HCT116 (cell line): ENCODE measurements around the gene PRPF19. TPM values are rescaled to one million over a fixed set of nuclear protein-coding genes. Genes with fewer than 3 reads are reported as not detected.

ENCODE experiments used
- ATAC-seq: fragments of 200-7000 bp; cut with Tn5 transposase; 2 replicates; pipeline ENCODE4 v1.9.1; 2020; ENCODE audit warnings: mild to moderate bottlenecking, moderate library complexity
- BruUV-seq: library from RNA; stranded (reverse); fragments of 400-500 nt; replicated peaks from 2 replicates; lab custom pipeline; 2021; lab: Mats Ljungman, UMichigan
- CTCF ChIA-PET: fragments of 300-600 bp; sonication (Branson Sonifier 250); formaldehyde crosslinking; loops from one replicate; lab custom pipeline; 2021; ENCODE audit warnings: antibody characterized with exemption; lab: Charles Lee
- POLR2A ChIA-PET: fragments of 300-600, 350-600 bp; sonication (Branson Sonifier 250); formaldehyde crosslinking; loops from one replicate; lab custom pipeline; 2021; ENCODE audit warnings: antibody characterized with exemption; lab: Charles Lee
- RAD21 ChIA-PET, 2 experiments: fragments of 300-600 bp; sonication (Branson Sonifier 250); formaldehyde crosslinking; loops; one replicate each; lab custom pipeline; 2023; ENCODE audit warnings: low total read pairs in 2 of 2; ENCODE audit not compliant: uncharacterized antibody in 2 of 2, unreplicated experiment in 2 of 2, low non-redundant PET in 1 of 2; lab: Charles Lee
- DNase-seq: peaks from one replicate; pipeline ENCODE4 v3.0.0-alpha.2; 2010; ENCODE audit warnings: low read depth, low spot score
- H2AFZ ChIP-seq: fragments of 200-600 bp; shearing (Covaris generic), sonication (generic); 2 replicates; pipeline ENCODE4 v1.6.1; 2017; ENCODE audit warnings: low read depth, mixed run types, mixed read lengths, antibody characterized with exemption, low read length; ENCODE audit not compliant: poor library complexity, severe bottlenecking
- H3K27ac ChIP-seq: 2 replicates; pipeline ENCODE4 v1.5.1; 2012; ENCODE audit warnings: low read depth, low read length
- H3K27me3 ChIP-seq: fragments of 200-600 bp; sonication (generic); 2 replicates; pipeline ENCODE4 v1.6.1; 2016; ENCODE audit warnings: mixed run types, low read length, mixed read lengths; ENCODE audit not compliant: insufficient read depth
- H3K36me3 ChIP-seq, 2 experiments: fragments of 200-500 bp in 1 of 2; fragments of 200-600 bp in 1 of 2; sonication (Bioruptor generic) in 1 of 2; sonication (generic) in 1 of 2; 2 replicates each; pipeline versions ENCODE4 v1.5.1 to v1.6.1; 2014 to 2016; ENCODE audit warnings: low read length in 2 of 2, inconsistent platforms in 1 of 2, mixed read lengths in 1 of 2, mixed run types in 1 of 2; ENCODE audit not compliant: insufficient read depth in 2 of 2, control insufficient read depth in 1 of 2
- H3K4me1 ChIP-seq, 2 experiments: fragments of 200-600 bp in 1 of 2; sonication (generic) in 1 of 2; 2 replicates each; pipeline versions ENCODE4 v1.5.1 to v1.6.1; 2012 to 2017; ENCODE audit warnings: low read length in 2 of 2, inconsistent platforms in 1 of 2, mild to moderate bottlenecking in 1 of 2, mixed read lengths in 1 of 2, mixed run types in 1 of 2, moderate library complexity in 1 of 2; ENCODE audit not compliant: insufficient read depth in 2 of 2, control insufficient read depth in 1 of 2
- H3K4me2 ChIP-seq: fragments of 200-600 bp; sonication (generic); 2 replicates; pipeline ENCODE4 v1.6.1; 2017; ENCODE audit warnings: mixed run types, low read length, mixed read lengths
- H3K4me3 ChIP-seq, 2 experiments: fragments of 200-600 bp in 1 of 2; sonication (generic) in 1 of 2; replicated peaks in 1 of 2; 2 replicates each; pipeline ENCODE4 v1.5.1; 2011 to 2016; ENCODE audit warnings: low read length in 2 of 2, control low read depth in 1 of 2, low read depth in 1 of 2, mild to moderate bottlenecking in 1 of 2, mixed read lengths in 1 of 2, mixed run types in 1 of 2
- H3K79me2 ChIP-seq: fragments of 200-600 bp; sonication (generic); 2 replicates; pipeline ENCODE4 v1.6.1; 2017; ENCODE audit warnings: mild to moderate bottlenecking, mixed run types, low read length, moderate library complexity, mixed read lengths; ENCODE audit not compliant: insufficient read depth
- H3K9ac ChIP-seq: fragments of 200-600 bp; sonication (generic); 2 replicates; pipeline ENCODE4 v1.6.1; 2016; ENCODE audit warnings: low read length, mixed read lengths
- H3K9me2 ChIP-seq: fragments of 200-600 bp; sonication (generic), shearing (Covaris generic); 2 replicates; pipeline ENCODE4 v1.6.1; 2017; ENCODE audit warnings: mixed run types, mild to moderate bottlenecking, moderate library complexity; ENCODE audit not compliant: insufficient read depth
- H3K9me3 ChIP-seq, 2 experiments: fragments of 200-500 bp in 1 of 2; fragments of 200-600 bp in 1 of 2; sonication (Bioruptor generic) in 1 of 2; sonication (generic) in 1 of 2; 2 replicates each; pipeline ENCODE4 v1.6.1; 2014 to 2017; ENCODE audit warnings: low read length in 2 of 2, mixed read lengths in 2 of 2, inconsistent platforms in 1 of 2, low read depth in 1 of 2, mild to moderate bottlenecking in 1 of 2, mixed run types in 1 of 2, moderate library complexity in 1 of 2; ENCODE audit not compliant: control insufficient read depth in 1 of 2, insufficient read depth in 1 of 2
- H4K20me1 ChIP-seq: fragments of 200-600 bp; sonication (generic), shearing (Covaris generic); 2 replicates; pipeline ENCODE4 v1.6.1; 2017; ENCODE audit warnings: mixed run types, mild to moderate bottlenecking, moderate library complexity; ENCODE audit not compliant: insufficient read depth
- EGR1 ChIP-seq: IDR thresholded peaks from 2 replicates; pipeline ENCODE4 v1.6.1; 2012; ENCODE audit warnings: low read depth
- ELF1 ChIP-seq: IDR thresholded peaks from 2 replicates; pipeline ENCODE4 v1.6.1; 2012; ENCODE audit warnings: low read depth, borderline replicate concordance
- FOSL1 ChIP-seq: IDR thresholded peaks from 2 replicates; pipeline ENCODE4 v1.6.1; 2012; ENCODE audit warnings: low read depth
- SIN3A ChIP-seq: IDR thresholded peaks from 2 replicates; pipeline ENCODE4 v1.6.1; 2012; ENCODE audit warnings: low read depth
- SRF ChIP-seq: IDR thresholded peaks from 2 replicates; pipeline ENCODE4 v1.6.1; 2012; ENCODE audit warnings: low read depth
- ZFX ChIP-seq: fragments of 450-650 bp; IDR thresholded peaks from 2 replicates; pipeline ENCODE4 v1.6.1; 2017
- intact Hi-C: fragments of 100-400 bp; cut with micrococcal nuclease; formaldehyde crosslinking; loops from 2 replicates; pipeline ENCODE4 v1.10.0; 2022
- total RNA-seq: library from RNA; stranded (reverse); gene quantifications from one replicate; pipeline ENCODE4 v1.2.1, GENCODE V29; 2021; ENCODE audit not compliant: unreplicated experiment
- TF ChIP-seq, protein P1 (sequence below): IDR thresholded peaks from 2 replicates; pipeline ENCODE4 v1.6.1; 2012
- TF ChIP-seq, protein P2 (sequence below): IDR thresholded peaks from 2 replicates; pipeline ENCODE4 v1.6.1; 2012; ENCODE audit warnings: low read depth

Gene PRPF19
- total RNA-seq, 1 experiment from 2014 or later = 156 TPM

DNA sequence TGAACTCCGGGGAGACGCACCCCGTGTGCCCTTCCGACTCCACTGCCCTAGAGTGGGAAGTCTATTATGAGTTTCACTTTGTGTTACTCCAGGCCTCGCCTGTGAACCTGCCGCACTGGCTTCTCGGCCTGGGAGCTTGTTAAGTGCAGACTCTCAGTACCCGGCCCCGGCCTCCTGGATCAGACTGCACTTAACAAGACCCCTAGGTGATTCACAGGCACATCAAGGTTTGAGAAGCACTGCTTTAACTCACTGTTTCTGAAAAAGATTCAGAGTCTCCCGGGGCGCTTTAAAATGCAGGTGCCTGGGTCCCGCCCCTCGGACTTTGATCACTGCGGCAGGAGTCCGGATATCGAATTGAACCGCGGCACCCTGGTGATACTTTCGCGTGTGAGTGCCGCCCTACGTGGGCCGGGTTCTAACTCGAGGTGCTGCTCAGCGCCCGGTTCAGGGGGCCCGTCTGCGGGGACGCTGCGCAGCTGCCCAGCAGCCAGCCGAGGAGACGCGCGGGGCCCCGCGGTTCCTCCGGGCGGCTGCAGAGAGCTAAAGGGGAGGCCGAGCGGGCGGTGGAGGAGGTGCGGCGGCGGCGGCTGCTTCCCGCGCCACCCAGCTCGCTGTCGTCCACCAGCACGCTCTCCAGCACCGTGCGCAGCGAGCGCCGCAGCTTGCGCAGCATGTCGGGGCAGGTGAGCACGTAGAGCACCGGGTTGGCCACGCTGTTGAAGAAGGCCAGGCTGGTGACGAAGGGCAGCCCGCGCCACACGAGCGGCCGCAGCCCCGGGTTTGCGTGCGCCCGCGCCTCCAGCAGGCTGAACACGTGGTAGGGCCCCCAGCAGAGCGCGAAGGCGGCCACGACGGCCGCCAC is 54.0 kb downstream of the PRPF19 start:
- peaks cover 6% of the 10 kb centered on the region; the same call in 1 of the 2 replicates for H3K79me2 ChIP-seq
- no peaks in the 10 kb centered on the region for H3K9me2 ChIP-seq
- H3K9me3 ChIP-seq = no peaks in the 10 kb centered on the region
- no peak overlapping the region for H3K4me3 ChIP-seq
- no peak for TF ChIP-seq FOSL1
- TF ChIP-seq, protein P1, sequence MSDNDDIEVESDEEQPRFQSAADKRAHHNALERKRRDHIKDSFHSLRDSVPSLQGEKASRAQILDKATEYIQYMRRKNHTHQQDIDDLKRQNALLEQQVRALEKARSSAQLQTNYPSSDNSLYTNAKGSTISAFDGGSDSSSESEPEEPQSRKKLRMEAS = no peak
- no peak for TF ChIP-seq EGR1
- no peak for TF ChIP-seq SIN3A
- no peak for TF ChIP-seq ZFX
- no peak for TF ChIP-seq ELF1
- TF ChIP-seq, protein P2, sequence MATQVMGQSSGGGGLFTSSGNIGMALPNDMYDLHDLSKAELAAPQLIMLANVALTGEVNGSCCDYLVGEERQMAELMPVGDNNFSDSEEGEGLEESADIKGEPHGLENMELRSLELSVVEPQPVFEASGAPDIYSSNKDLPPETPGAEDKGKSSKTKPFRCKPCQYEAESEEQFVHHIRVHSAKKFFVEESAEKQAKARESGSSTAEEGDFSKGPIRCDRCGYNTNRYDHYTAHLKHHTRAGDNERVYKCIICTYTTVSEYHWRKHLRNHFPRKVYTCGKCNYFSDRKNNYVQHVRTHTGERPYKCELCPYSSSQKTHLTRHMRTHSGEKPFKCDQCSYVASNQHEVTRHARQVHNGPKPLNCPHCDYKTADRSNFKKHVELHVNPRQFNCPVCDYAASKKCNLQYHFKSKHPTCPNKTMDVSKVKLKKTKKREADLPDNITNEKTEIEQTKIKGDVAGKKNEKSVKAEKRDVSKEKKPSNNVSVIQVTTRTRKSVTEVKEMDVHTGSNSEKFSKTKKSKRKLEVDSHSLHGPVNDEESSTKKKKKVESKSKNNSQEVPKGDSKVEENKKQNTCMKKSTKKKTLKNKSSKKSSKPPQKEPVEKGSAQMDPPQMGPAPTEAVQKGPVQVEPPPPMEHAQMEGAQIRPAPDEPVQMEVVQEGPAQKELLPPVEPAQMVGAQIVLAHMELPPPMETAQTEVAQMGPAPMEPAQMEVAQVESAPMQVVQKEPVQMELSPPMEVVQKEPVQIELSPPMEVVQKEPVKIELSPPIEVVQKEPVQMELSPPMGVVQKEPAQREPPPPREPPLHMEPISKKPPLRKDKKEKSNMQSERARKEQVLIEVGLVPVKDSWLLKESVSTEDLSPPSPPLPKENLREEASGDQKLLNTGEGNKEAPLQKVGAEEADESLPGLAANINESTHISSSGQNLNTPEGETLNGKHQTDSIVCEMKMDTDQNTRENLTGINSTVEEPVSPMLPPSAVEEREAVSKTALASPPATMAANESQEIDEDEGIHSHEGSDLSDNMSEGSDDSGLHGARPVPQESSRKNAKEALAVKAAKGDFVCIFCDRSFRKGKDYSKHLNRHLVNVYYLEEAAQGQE = no peak
- no peak for TF ChIP-seq SRF
- H3K9ac ChIP-seq = no peak overlapping the region
- DNase-seq = no peak
- H3K36me3 ChIP-seq = peaks cover 19 to 39% of the 10 kb centered on the region in 2 experiments; a peak in 3 of 4 replicates
- no peak overlapping the region for H3K27ac ChIP-seq
- POLR2A ChIA-PET = no interaction called here
- BruUV-seq = no TSS peak
- H3K27me3 ChIP-seq = no peaks in the 10 kb centered on the region
- no peak overlapping the region for H3K4me2 ChIP-seq
- intact Hi-C loops = no loop called here
- no peak for ATAC-seq
- RAD21 ChIA-PET = no interaction called here
- no peaks in the 10 kb centered on the region for H4K20me1 ChIP-seq
- no peak overlapping the region for H2AFZ ChIP-seq
- CTCF ChIA-PET = no interaction called here
- no peaks in the 10 kb centered on the region for H3K4me1 ChIP-seq
